ENCODE results near the gene HSPG2.
"Not testable (repeated sequence)": the region's sequence is repeated elsewhere in the genome, so short reads cannot be mapped to it uniquely, and the experiment has no call there.

Gene HSPG2

DNA sequence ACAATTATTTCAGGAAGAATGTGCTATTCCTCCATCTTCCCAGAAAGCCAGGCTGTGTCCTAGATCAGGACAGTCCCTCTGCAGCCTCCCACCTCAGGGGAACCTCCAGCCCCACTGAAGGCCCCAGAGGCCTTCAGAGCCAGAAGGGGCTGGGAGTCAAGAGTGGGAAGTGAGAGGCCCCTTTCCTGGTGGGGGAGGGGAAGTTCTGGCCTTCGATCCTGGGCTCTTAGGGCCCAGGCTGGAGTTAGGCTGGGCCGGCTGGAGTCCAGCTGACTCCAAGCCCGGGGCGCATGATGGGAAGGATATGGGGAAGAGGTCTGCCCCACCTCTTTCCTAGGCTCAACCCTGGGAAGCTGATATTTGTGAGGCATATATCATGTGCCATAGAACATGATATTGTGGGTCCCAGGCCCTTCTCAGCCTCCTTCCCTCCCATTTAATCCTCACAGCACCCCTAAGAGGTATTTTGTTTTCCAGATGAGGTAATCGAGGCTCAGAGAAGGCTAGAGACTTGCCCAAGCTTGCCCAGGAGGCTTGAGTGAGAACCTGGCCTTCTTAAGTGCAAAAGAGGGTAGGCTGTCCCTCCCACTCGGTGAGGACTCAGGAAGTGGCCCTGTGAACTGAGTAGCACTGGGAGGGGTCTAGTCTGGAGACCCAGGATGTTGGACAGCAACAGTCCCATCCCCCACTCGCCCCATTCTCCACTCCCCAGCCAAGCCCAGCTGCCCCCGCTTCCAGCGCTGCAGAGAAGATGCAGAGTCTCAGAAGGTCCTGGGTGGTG is 18.6 kb upstream of the HSPG2 start:
- no peak for DNase-seq

DNA sequence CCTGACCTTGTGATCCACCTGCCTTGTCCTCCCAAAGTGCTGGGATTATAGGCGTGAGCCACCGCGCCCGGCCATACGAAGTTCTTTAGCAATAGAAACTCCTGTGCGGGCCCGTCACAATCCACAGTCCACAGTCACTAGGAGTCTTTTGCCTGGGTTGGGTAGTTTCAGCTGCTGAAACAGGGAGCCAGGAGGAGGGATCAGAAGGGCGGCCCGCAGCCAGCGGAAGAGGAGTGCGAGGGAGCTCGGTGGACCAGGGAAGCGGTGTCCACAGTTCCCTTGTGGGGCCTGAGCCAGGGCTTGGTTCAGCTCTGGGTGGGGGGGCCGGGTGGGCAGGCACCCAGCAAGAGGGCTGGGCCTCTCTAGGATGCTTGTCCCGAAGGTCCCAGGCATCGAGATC is 17.9 kb upstream of the HSPG2 start:
- no peak for DNase-seq

- no peak for DNase-seq
These were observed 15.8 kb upstream of the HSPG2 start for GRCh38 chr1:21952786-21953520.

DNA sequence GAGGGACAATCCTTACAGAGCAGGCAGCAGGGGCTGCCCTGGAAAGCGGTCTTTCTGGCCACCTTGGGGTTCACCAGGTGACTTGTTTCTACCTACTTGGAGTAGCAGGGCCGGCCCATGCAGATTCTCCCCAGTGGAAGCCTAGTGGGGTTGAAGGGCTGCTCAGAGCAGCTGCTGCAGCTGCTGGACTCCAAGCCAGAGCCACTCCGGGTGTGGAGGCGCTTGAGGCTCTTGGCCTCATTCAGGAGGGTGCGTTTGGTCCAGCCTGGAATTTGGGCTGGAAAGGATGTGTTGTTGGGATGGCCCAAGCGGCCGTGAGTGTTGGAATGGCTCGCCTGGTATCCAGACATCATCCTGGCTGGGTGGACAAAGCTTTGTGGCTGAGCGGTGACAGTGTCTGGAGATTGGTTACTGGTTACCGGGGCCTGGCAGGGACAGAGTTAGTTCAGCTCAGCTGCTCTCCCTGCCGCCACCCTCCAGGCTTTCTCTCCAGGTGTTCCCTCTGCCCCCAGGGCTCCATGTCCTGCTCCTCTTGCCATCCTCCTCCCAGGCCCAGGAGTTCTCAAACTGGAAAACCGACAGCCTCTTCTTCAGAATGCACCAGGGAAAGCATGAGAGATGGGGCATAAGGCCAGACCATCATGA is 14.2 kb upstream of the HSPG2 start:
- no peak for DNase-seq

DNA sequence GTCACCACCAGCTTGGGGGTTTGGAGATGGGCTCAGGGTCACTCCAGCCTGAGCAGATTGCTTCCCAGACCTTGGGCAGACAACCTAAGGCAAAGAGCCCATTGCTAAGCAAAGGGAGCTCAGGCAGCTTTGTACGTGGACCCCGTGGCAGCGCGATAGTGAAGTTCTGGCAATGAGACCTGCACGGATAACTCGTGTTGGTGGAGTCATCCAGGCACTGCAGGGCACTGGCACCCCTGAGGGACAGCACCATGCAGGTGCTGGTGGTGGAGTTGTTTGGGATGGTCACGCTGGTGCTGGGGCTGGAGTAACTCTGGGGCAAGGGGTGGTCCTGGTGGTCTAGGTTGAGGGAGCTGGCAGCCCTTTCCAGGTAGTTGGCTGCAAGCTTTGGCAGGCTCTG is 13.6 kb upstream of the HSPG2 start:
- no peak for DNase-seq

- no peak for DNase-seq
These were observed 9.9 kb upstream of the HSPG2 start for GRCh38 chr1:21946836-21947587.

DNA sequence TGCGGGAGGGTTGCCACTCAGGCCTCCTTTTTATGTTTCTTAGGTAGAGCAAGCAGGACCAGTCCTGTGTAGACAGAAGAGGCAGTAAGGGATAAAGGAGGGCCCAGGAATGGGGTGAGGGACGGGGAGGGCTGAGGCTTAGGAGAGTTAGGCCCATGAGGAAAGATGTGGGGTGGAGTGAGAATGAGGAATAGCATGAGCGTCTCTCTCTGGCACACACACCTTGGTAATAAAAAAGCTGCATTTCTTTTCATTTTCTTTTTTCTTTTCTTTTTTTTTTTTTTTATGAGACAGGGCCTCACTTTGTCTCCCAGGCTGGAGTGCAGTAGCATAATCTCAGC is 7.6 kb upstream of the HSPG2 start:
- DNase-seq: no peak

DNA sequence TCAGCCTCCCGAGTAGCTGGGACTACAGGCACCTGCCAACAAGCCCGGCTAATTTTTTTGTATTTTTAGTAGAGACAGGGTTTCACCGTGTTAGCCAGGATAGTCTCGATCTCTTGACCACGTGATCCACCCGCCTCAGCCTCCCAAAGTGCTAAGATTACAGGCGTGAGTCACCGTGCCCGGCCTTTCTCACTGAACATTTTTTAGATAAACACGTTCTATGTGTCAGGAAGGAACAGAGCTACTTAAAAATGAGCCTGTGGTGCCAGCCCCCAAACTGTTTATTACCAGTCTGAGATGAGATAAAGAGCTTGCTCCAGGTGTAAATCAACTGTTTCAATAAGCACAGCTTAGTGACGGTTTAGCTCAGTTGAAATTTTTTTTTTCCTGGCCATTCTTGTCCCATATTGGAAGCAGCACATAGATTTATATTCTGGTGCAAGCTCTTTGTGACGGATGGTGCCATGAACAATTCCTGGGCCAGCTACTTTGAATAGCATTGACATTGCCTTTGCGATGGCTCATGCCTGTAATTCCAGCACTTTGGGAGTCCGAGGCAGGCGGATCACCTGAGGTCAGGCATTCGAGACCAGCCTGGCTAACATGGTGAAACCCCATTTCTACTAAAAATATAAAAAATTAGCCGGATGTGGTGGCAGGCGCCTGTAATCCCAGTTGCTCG is 6.0 kb upstream of the HSPG2 start:
- not testable (repeated sequence) for DNase-seq

DNA sequence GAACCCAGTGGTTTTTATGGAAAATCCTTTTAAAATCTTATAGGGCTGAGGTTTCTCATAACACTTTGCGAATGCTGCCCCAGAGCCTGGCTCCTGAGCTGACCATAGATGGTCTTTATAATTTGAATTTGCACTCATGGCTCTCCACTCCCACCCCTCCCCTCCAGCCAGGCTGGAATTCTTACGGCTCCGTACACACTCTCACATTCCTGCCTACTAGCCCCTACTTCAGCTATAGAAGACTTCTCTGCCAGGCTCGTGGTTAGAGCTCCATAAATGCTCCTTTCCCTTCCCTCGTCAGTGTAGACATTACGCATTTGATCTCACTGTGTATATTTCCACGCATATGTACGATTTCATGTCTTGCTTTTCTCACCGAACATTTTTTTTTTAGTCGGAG is 5.4 kb upstream of the HSPG2 start:
- DNase-seq: no peak

- no peak for DNase-seq
These were observed 4.3 kb upstream of the HSPG2 start for GRCh38 chr1:21941370-21941769.

- no peak for DNase-seq
These were observed 3.4 kb upstream of the HSPG2 start for GRCh38 chr1:21940492-21940891.

GRCh38 chr1:21939650-21940374 is 2.7 kb upstream of the HSPG2 start:
- peak; percentile 98 for DNase-seq

GRCh38 chr1:21938732-21939538 is 1.8 kb upstream of the HSPG2 start:
- DNase-seq: no peak

- DNase-seq: peak; percentile 90
These were observed 437 bp upstream of the HSPG2 start for GRCh38 chr1:21937372-21938121.

DNA sequence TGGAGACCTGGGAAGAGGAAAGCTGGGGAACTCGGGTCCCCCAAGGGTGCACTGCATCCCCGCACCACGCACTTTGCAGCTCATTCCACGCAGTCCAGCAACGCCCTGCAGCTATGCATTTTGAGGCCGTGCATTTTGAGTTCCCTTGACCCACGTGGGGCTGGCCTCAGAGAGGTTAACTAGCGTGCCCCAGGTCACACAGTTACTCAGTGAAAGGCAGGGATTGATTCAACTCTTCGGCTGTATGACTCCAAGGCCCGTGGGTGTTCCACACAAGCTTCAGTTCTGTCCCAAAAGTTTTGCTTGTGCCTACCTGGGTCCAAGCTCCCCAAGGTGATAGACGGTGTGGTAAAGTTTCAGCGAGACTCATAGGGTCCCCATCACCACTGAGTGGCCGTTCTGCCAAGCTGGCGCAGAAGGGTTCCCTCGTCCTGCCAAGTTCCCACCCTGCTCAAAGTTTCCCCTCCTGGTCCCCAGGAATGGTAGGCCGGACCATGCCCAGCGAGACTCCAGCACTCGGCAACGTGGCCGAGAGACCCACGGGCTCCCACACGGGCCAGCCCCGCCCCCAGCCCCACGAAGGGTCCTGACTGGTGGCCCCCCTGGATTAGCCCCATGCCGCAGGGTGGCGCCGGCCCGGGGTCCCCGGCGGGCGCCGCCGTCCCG is 611 bp downstream of the HSPG2 start:
- no peak for DNase-seq

DNA sequence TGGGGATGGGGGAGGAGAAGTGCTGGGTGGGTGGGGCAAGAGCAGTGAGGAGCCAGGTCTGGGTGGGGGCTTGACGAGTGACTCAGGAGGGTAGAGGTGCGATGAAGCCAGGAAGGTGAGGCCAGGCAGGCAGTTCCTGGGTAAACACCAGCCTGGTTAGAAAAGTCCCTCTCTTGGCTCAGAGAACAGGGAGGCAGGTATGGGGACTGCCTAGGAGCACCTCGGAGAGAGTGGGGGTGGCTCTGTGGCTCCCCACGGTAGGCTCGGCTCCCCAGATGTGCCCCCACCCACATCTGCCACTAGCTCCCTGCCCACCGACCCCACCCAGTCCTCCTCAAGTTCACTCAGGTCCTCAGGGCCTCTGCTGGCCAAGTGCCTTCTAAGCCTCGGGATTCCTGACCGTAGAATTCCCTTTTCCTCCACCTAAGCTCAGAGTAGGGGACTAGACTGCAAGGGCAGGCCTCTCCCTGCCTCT is 1.2 kb downstream of the HSPG2 start:
- no peak for DNase-seq

GRCh38 chr1:21935393-21935804 is 1.7 kb downstream of the HSPG2 start:
- DNase-seq: peak; percentile 51

DNA sequence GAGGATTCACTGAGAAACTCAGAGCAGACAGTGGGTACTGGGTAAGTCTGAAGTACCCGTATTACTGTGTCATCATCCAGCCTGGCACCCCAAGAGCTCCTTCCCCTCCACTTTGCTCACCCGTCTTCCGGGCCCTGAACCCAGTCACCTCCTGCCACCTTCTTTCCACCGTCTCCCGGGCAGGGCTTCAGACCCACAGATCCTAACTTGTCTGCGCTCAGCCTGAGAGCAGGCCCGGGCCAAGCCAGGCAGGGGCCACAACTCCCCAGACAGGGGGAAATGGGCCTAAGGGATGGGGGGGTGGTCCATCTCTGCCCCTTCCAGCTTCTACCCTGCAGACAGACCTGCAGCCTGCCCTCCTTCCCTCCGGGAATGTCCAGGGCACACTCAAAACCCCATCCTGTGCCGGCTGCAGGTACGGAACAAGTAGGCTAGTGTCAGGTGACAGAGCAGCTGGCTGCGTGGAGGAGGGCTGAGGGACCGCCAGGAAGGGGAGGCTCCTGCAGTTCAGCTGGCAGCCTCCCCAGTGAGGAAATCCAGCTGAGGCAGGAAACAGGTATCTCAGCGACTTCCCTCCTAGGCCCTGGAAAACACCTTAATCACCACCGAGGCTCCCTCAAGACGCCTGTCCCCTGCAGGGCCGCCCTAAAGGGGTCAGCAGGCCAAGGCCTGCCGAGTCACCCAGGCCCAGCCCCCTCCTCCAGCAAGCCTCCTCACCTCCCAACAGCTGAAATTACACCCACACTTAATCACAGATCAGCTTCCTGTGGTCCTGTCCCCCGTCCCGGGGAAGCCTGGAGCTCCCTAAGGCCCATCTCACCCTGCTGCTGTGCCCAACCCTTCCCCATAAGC is 3.5 kb downstream of the HSPG2 start:
- DNase-seq: no peak

DNA sequence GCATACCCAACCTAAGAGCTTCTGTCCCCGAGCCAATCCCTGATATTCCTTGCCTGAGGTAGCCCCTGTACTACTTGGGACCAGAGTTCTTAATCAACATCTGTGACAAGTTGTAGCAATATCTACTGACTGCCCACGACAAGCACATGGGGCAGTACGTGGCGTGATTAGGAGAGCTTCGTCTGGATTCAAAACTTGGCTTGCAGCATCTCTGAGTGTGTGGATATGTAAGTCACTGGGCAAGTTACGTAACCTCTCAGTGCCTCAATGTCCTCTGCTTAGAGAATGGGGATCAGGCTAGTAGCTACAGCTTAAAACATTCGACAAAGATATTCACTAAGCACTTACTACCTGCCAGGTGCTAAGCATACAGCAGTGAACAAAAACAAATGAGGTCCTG is 5.0 kb downstream of the HSPG2 start:
- peak; percentile 66 for DNase-seq
